Kidney epithelial cell (primary cell): ENCODE measurements around the gene NMNAT1. TPM values are rescaled to one million over a fixed set of nuclear protein-coding genes. Genes with fewer than 3 reads are reported as not detected.
"Not testable (repeated sequence)": the region's sequence is repeated elsewhere in the genome, so short reads cannot be mapped to it uniquely, and the experiment has no call there.

Experiments
- DNase-seq: peaks from one replicate; pipeline ENCODE4 v3.0.0-alpha.2; 2010; ENCODE audit warnings: low read depth
- H3K27me3 ChIP-seq: 2 replicates; pipeline ENCODE4 v1.6.0; 2011; ENCODE audit warnings: low read length; ENCODE audit not compliant: control insufficient read depth, insufficient read depth
- H3K36me3 ChIP-seq: 2 replicates; pipeline ENCODE4 v1.5.1; 2011; ENCODE audit warnings: low read length; ENCODE audit not compliant: control insufficient read depth, insufficient read depth
- H3K4me3 ChIP-seq: 2 replicates; pipeline ENCODE4 v1.5.1; 2011; ENCODE audit warnings: low read depth, mild to moderate bottlenecking, control low read depth, low read length
- total RNA-seq: library from RNA; depleted of rRNA; stranded (reverse); fragments of >200 nt; gene quantifications from 2 replicates; pipeline ENCODE4 v1.2.3, GENCODE V29; 2015
- TF ChIP-seq, protein P1 (sequence below): IDR thresholded peaks from 2 replicates; pipeline ENCODE4 v1.5.1; 2011; ENCODE audit warnings: mild to moderate bottlenecking, moderate library complexity, low read length, control low read depth, inconsistent platforms; ENCODE audit not compliant: insufficient read depth, poor library complexity, severe bottlenecking

NMNAT1 gene
- total RNA-seq, 1 donor from 2014 or later: 8.9 TPM

DNA sequence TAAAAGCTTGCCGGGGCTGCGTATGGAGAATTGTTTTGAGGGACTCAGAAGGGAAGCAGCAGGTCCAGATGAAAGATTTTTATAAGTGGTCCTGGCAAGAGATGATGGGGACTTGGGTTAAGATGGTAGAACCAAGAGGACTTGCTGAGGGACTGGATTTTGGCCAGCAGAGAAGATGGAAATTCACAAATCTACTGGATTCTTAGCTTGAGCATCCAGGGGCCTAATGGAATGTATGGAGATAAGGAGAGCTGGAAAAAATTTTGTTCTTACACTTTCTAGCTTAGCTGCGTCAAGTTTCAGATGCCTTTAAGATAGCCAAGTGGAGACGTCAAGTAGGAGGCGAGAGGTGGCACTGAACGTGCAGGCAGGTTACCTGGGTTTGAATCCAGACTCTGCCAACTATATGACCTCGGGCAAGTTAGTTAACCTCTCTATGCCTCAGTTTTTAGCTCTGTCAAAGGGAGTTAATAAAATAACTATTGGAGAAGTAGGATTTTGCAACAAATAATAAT, 50.3 kb downstream of the NMNAT1 start:
- TF ChIP-seq, protein P1, sequence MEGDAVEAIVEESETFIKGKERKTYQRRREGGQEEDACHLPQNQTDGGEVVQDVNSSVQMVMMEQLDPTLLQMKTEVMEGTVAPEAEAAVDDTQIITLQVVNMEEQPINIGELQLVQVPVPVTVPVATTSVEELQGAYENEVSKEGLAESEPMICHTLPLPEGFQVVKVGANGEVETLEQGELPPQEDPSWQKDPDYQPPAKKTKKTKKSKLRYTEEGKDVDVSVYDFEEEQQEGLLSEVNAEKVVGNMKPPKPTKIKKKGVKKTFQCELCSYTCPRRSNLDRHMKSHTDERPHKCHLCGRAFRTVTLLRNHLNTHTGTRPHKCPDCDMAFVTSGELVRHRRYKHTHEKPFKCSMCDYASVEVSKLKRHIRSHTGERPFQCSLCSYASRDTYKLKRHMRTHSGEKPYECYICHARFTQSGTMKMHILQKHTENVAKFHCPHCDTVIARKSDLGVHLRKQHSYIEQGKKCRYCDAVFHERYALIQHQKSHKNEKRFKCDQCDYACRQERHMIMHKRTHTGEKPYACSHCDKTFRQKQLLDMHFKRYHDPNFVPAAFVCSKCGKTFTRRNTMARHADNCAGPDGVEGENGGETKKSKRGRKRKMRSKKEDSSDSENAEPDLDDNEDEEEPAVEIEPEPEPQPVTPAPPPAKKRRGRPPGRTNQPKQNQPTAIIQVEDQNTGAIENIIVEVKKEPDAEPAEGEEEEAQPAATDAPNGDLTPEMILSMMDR: no peak
- Histone ChIP-seq H3K36me3 (no peaks in the 10 kb centered on the region), H3K4me3 (no peak overlapping the region), H3K27me3 (peaks cover 13% of the 10 kb centered on the region)
- DNase-seq: no peak

DNA sequence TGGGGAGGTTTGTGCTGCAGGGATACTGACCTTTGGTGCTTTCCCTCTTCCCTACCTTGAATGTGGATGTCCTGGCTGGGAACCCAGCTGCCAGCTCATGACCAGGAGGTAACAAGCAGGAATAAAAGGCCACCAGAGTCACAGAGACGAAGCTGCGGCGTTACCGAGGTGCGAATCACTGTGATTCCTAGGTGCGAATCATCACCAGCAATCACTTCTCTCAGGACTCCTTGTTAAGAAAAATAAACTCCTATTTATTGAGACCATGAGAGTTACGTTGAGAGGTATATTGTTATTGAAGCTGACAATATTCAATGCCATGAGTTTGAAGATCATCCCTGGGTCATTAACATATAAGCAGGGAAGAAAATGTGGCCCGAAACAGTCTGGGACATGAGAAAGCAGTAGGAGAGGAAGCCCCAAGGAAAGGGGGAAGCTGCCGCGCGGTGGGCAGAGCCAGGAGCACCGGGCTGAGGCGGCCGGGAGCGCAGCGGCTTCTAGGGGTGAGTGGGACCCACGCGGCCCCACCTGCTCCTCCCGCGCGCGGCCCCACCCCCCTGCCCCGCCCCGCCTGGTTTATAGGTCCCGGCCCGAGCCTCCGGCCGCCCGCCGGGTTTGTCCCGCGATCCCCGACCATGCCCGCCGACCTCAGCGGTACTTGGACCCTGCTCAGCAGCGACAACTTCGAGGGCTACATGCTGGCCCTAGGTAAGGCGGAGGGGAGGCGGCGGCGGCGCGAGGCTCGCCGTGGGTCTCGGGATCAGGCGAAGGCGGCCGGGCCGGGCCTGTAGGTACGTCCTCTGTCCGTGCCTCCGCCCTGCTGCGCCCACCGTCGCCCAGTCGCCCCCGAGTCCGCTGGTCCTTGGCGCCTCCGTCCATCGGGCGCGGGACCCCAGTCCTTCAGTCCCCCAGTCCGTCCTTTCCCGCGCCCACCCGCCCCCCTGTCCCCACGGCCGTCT, 53.6 kb downstream of the NMNAT1 start, which contains the start of gene RBP7:
Gene RBP7, plus strand, starts transcription at position 605 of the 959 bp plus-strand sequence. Its CDS starts 31 bp downstream, at position 636.
- TF ChIP-seq, protein P1: no peak
- peak within 1 kb of the TSS; percentile 30 for H3K4me3 ChIP-seq

DNA sequence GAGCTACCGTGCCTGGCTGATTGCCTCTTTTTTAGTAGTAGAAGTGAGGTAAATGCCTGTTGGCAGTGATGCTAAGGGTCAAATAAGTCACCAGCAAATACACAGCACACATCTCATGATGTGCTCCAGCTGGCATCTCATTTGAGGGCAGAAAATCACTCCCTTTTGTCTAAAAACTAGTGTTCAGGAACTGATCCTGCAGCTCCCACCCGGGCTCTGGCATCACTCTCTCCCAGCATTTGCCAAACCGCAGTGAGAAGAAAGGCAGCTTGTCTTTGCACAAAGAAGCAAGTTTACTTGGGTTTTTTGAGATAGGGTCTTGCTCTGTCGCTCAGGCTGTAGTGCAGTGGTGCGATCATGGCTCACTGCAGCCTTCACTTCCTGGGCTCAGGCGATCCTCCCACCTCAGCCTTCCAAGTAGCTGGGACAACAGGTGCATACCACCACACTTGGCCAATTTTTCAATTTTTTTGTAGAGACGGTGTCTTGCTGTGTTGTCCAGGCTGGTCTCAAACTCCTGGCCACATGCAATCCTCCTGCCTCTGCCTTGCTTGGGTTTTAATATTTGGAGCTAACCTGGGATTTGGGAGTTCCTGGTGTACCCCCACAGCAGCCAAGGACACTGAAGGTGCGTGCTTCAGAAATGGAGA, 57.9 kb downstream of the NMNAT1 start:
- H3K27me3 ChIP-seq: peaks cover 13% of the 10 kb centered on the region
- no peaks in the 10 kb centered on the region for H3K36me3 ChIP-seq
- H3K4me3 ChIP-seq: no peak overlapping the region
- DNase-seq: no peak
- TF ChIP-seq, protein P1: no peak

More for the DNA sequence above, 53.6 kb downstream of the NMNAT1 start, which contains the start of gene RBP7:
- no peaks in the 10 kb centered on the region for H3K36me3 ChIP-seq
- no peak for DNase-seq
- H3K27me3 ChIP-seq: peaks cover 13% of the 10 kb centered on the region

DNA sequence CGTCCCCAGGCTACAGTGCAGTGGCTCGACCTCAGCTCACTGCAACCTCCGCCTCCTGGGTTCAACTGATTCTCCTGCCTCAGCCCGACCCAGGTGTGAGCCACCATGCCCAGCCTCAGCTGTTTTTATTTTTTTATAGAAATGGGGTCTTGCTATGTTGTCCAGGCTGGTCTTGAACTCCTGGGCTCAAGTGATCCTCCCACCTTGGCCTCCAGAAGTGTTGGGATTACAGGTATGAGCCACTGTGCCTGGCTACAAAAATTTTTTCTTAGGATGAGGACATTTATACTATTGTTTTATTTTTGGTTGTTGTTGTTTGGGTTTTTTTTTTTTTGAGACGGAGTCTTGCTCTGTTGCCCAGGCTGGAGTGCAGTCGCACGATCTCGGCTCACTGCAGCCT, 62.0 kb downstream of the NMNAT1 start:
- not testable (repeated sequence) for DNase-seq, H3K4me3 ChIP-seq, H3K36me3 ChIP-seq, H3K27me3 ChIP-seq

DNA sequence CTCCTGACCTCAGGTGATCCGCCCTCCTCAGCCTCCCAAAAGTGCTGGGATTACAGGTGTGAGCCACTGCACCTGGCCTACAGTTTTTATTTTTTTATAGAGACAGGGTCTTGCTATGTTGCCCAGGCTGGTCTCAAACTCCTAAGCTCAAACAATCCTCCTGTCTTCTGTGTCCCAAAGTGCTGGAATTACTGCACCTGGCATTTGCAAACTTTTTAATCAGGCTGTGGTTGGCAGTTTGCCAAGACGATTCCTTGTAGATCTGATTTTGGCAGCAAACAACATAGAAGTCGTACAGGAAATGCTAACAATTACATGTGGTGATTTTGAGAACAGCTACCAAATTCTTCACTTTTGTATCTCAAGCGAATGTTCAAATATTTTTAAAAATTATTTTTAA, 63.9 kb downstream of the NMNAT1 start:
- Histone ChIP-seq H3K36me3 (no peaks in the 10 kb centered on the region), H3K27me3 (no peaks in the 10 kb centered on the region), H3K4me3 (no peak overlapping the region)
- DNase-seq: no peak
- TF ChIP-seq, protein P1: no peak

DNA sequence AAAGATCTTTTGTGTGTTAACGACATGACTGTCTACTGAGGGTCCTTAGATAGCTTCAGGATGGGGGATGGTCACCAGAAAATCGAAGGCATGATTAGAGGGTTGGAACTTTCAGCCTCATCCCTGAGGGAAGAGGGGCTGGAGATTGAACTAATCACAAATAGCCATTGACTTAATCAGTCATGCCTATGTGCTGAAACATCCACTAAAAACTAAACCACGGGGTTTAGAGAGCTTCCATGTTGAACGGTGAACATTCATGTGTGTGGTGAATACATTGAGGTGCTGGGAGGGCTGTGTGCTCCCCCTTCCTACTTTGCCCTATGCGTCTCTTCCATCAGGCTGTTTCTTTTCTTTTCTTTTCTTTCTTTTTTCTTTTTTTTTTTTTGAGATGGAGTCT, 70.7 kb downstream of the NMNAT1 start:
- DNase-seq: no peak
- no peaks in the 10 kb centered on the region for H3K36me3 ChIP-seq
- TF ChIP-seq, protein P1: no peak
- no peaks in the 10 kb centered on the region for H3K27me3 ChIP-seq
- H3K4me3 ChIP-seq: no peak overlapping the region
